ENCODE results near the gene LMOD1.
"Not testable (repeated sequence)": the region's sequence is repeated elsewhere in the genome, so short reads cannot be mapped to it uniquely, and the experiment has no call there.

The LMOD1 gene

DNA sequence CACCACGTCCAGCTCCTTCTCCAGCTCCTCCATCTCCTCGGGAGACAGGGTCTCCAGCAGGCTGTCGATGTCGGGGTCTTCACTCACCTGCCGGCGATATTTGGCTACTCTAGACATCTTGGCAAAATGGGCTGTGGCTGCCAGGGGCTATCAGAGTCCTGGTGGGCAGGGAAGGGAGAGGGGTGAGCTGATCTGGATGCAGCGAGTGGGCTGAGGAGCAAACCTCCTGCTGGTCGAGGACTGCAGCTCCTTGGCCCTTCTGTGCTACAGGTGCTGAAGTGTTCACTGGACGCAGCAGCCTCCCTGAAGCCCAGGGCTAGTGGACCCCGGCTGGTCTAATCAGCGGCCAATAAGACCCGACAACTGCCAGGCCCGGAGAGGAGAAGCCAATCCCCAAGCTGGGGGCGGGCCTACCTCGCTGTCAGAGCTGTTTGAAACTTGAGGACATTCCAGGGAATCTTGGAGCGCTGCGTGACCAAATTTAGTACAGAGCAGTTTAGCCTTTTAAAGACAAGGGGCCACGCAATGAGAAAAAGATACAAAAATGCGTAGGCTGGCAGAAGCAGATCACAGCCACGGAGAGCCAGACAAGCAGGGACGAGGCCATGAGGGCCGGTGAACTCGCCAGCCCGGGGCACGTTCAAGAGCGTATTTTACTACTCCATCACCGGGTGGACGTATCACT is at the start of gene LMOD1:
LMOD1 (minus strand) TSS at position 325 of the 685 bp plus-strand sequence; CDS start at position 117, 208 bp downstream.
- peak; percentile 89 for DNase-seq (ENCODE audit: low spot score)

- DNase-seq (ENCODE audit: low spot score): no peak
Observed at GRCh38 chr1:201990427-201990826, 44.1 kb upstream of the LMOD1 start.

- no peak for DNase-seq (ENCODE audit: low spot score)
Observed at GRCh38 chr1:201989354-201990128, 43.2 kb upstream of the LMOD1 start.

DNA sequence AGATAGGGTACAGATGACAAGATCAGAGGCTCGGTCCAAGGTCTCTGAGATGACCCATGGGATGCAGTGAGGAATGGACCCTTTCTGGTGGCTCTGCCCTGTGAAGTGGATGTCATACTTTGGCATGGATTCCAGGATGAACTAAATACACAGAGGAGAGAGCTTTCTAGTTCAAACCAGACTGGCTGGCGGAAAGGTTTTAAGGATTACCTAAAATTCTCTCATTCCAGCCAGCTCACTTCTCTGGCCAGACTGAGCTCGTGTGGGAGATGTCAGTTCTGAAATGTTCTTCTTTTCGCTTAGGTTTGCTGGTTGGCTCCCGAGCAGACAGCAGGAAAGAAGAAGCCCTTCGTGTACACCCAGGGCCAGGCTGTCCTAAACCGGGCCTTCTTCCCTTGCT is 42.3 kb upstream of the LMOD1 start:
- DNase-seq (ENCODE audit: low spot score): no peak

DNA sequence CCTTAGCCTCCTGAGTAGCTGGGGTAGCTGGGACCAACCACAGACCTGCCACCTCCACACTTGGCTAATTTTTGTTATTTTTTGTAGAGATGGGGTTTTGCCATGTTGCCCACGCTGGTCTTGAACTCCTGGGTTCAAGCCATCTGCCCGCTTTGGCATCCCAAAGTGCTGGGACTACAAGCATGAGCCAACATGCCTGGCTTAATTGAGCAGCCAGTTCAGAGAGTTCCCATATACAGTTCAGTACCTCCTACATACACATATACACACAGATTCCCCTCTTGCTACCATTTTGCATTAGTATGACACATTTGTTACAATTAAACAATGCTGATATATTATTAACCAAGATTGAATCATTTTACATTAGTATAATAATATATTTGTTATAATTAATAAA is 39.0 kb upstream of the LMOD1 start:
- no peak for DNase-seq (ENCODE audit: low spot score)

- DNase-seq (ENCODE audit: low spot score): no peak
Observed at GRCh38 chr1:201984446-201984845, 38.1 kb upstream of the LMOD1 start.

GRCh38 chr1:201983380-201983805 is 37.0 kb upstream of the LMOD1 start:
- no peak for DNase-seq (ENCODE audit: low spot score)

- peak; percentile 89 for DNase-seq (ENCODE audit: low spot score)
Observed at GRCh38 chr1:201982623-201983379, 36.5 kb upstream of the LMOD1 start, which contains the start of gene RNPEP. Gene RNPEP, plus strand, starts transcription at chr1:201982648. Its CDS starts 19 bp downstream, at chr1:201982667.

- peak; percentile 94 for DNase-seq (ENCODE audit: low spot score)
Observed at GRCh38 chr1:201982082-201982622, 35.8 kb upstream of the LMOD1 start.

DNA sequence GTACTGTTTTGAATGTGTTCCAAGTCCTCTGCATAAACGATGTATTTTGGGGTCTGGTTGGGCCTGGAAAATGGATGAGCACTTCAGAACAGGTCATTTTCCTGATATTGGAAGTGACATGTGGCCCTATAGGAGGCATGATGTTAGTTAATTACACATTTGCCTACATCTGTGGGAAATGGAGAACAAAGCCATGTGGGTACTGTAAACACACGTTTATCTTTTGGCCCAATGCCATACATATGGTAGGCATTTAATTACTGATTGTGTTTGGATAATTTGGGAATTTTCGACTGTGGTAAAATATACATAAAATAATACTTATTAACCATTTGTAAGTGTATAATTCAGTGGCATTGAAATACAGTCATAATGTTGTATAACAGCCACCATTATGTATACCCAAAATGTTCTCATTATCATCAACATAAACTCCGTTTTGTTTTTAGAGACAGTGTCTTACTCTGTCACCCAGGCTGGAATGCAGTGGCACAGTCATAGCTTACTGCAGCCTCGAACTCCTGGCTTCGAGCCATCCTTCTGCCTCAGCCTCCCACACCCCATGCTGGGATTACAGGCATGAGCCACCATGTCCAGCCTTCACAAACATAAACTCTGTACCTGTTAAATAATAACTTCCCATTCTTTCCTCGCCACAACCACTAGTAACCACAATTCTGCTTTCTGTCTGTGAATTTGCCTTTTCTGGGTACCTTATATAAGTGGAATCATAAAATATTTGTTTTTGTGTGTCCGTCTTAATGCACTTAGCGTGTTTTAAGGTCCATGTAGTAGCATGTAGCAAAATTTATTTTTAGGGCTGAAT is 24.2 kb upstream of the LMOD1 start:
- no peak for DNase-seq (ENCODE audit: low spot score)

DNA sequence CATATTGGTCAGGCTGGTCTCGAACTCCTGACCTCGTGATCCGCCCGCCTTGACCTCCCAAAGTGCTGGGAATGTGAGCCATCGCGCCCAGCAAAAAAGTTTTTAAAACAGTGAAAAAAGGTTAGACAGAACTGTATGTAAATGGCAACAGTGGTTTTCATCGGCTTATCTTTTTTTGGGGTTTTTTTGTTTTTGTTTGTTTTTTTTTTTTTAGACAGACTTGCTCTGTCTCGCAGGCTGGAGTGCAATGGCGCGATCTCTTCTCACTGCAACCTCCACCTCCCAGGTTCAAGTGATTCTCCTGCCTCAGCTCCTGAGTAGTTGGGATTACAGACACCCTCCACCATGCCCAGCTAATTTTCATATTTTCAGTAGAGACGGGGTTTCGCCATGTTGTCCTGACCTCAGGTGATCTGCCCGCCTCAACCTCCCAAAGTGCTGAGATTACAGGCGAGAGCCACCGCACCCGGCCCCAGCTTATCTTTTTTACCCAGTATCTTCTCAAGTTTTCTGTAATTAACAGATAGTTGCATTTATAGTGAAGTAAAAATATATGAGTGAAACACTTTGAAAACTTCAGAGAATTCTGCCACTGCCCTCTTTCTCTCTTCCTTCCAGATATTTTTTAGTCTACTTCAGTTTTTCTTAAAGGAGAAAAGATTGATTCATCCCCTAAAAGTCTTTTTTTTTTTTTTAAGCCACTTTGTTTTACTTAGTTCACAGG is 22.0 kb upstream of the LMOD1 start:
- DNase-seq (ENCODE audit: low spot score): no peak

DNA sequence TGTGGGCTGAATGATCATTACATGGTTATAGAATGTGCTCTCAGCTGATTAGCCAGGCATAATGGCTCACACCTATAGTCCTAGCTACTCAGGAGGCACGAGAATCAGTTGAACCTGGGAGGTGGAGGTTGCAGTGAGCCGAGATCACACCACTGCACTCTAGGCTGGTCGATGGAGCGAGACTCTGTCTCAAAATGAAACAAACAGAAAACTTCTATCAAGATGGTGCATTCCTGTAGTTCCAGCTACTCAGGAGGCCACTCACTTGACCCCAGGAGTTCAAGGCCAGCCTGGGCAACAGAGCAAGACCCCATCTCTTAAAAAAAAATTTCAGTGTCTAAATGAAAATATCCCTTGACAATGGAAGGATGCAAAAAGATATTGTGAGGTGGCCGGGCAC is 19.8 kb upstream of the LMOD1 start:
- no peak for DNase-seq (ENCODE audit: low spot score)

DNA sequence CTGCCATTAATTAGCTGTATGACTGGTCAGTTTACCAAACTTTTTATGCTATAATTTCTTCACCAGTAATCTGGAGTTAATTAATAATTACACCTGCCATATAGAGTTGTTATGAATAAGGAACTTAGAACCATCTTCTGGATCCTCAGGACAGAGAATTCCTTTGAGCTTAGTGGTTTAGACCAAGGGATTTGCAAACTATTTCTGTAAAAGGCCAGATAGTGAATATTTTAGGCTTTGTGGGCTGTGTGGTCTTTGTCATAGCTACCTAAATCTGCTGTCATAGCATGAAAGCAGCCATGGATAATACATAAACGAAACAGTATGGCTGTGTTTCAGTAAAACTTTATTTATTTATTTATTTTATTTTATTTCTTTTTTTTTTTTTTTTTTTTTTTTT is 17.9 kb upstream of the LMOD1 start:
- DNase-seq (ENCODE audit: low spot score): no peak

DNA sequence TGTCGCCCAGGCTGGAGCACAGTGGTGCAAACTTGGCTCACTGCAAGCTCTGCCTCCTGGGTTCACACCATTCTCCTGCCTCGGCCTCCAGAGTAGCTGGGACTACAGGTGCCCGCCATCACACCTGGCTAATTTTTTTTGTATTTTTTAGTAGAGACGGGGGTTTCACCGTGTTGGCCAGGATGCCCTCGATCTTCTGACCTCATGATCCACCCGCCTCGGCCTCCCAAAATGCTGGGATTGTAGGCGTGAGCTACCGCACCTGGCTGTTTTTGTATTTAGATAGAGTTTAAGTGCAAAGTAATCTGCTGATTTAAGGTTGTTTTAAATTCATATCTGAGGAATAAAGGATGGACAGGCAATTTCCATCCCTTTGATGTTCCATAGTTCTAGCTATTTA is 16.0 kb upstream of the LMOD1 start:
- not testable (repeated sequence) for DNase-seq (ENCODE audit: low spot score)

DNA sequence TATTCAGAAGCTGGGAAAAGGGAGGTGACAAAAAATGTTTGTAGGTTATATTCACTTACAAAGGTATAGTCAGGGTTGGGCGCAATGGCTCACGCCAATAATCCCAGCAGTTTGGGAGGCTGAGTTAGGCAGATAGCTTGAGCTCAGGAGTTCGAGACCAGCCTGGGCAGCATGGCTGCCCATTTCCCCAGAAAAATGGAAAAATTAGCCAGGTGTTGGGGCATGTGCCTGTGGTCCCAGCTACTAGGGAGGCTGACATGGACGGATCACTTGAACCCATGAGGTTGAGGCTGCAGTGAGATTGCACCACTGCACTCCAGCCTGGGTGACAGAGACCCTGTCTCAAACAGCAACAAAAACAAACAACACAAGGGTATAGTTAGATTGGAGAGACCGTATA is 12.0 kb upstream of the LMOD1 start:
- no peak for DNase-seq (ENCODE audit: low spot score)

DNA sequence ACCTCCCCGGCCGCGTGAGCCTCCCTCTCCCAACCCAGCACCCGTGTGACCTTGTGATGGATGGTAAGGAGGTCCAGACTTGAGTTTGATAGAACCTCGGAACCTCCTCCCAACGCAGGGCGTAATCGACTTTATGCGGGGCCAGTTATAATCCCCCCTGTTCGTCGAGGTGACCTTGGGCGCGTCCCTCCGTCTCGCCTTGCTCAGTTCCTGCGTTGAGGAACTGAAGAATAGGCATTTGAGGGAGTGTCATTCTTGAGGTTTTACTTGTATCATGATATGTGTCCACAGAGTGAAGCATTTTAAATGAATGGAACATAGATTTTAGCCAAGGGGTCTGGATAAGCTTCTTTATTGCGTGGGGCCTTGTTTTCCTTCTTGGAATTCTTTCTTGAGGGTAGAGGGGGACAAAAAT is 9.4 kb upstream of the LMOD1 start:
- DNase-seq (ENCODE audit: low spot score): no peak

DNA sequence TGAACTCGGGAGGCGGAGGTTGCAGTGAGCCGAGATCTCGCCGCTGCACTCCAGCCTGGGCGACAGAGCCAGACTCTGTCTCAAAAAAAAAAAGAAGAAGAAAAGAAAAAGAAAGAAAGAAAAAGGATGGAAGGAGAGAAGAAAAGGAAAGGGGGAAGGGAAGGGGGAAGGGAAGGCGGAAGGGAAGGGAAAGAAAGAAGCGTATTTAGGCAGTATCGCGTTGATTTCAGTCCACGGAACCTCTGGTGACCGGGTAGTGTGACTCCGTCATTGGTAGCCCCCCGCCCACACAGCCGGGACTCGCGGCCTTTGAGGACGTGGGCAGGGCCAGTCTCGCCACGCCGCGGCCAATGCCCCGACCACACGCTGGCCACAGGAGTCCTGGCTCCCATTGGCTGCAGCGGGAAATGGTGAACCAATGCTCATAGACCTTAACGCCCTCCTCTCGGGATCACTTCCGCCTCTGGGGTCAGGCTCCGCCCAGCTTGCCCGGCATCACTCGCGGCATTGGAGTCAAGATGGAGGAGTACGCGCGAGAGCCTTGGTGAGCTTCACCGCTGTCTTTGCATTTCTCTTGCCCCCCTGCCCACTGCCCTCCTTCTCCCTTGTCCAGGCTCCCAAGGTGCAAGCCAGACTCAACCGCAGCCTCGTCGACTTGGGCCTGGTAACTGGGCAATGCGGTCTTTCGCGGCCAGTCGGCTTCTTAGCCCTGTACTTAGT is 8.8 kb upstream of the LMOD1 start, which contains the start of gene TIMM17A:
TIMM17A (plus strand) TSS at position 495 of the 720 bp plus-strand sequence; CDS start at position 519, 24 bp downstream.
- DNase-seq (ENCODE audit: low spot score): peak; percentile 92

GRCh38 chr1:201954263-201955008 is 8.1 kb upstream of the LMOD1 start:
- DNase-seq (ENCODE audit: low spot score): no peak

GRCh38 chr1:201949491-201949890 is 3.1 kb upstream of the LMOD1 start:
- no peak for DNase-seq (ENCODE audit: low spot score)

All from AG08396 (cell line).